Astrocyte (in vitro differentiated cells and primary cell): ENCODE measurements around the gene DSG1.

Experiments used
- EZH2 ChIP-seq: IDR thresholded peaks from 2 replicates; pipeline ENCODE4 v1.6.1; 2012; ENCODE audit warnings: mild to moderate bottlenecking, low read length, inconsistent platforms; ENCODE audit not compliant: insufficient read depth
- TF ChIP-seq, protein P1 (sequence below): IDR thresholded peaks from 2 replicates; pipeline ENCODE4 v1.5.1; 2011; ENCODE audit warnings: low read depth, mild to moderate bottlenecking, inconsistent platforms, low read length, moderate library complexity; ENCODE audit not compliant: insufficient read depth

DNA sequence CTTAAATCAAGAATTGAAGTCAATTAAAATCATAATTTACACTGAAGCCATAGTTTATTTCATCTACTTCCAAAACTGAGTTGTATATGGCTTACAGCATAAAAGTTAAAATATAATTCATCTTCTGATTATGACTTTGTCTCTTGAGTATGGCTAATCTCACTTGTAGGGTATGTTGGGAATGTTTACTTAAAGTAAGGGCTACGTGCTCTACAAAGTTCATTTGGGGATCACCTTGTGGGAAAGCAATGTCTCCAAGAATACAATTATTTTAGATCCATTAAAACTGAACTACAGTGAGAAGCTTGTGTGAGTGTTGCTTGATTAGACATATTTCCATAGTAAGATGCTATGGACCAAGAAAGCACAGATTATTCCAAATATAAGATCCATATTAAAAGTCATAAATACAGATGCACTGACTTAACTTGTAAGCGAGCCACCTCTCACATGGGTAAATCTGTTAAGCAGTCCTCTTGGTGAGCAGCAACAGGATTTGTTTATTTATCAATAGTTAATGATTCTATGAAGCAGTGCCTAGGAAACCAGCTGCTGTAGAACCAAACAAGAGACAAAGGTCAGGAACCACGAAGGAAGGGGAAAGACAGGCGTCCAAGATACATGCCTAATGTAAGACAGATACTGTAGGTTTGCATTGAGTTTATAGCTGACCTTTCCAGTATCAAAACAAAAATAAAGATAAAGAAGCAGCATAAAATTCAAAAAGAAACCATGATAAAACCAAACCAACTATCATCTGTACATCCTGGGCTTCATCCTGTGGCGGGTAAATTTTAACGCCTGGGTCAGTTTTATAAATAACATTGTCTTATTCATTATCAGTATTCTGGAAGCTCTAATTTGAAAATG is 83.4 kb downstream of the DSG1 start:
- TF ChIP-seq, protein P1, sequence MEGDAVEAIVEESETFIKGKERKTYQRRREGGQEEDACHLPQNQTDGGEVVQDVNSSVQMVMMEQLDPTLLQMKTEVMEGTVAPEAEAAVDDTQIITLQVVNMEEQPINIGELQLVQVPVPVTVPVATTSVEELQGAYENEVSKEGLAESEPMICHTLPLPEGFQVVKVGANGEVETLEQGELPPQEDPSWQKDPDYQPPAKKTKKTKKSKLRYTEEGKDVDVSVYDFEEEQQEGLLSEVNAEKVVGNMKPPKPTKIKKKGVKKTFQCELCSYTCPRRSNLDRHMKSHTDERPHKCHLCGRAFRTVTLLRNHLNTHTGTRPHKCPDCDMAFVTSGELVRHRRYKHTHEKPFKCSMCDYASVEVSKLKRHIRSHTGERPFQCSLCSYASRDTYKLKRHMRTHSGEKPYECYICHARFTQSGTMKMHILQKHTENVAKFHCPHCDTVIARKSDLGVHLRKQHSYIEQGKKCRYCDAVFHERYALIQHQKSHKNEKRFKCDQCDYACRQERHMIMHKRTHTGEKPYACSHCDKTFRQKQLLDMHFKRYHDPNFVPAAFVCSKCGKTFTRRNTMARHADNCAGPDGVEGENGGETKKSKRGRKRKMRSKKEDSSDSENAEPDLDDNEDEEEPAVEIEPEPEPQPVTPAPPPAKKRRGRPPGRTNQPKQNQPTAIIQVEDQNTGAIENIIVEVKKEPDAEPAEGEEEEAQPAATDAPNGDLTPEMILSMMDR, result no peak
- TF ChIP-seq EZH2, result no peak
